PC-3 (cell line): ENCODE data around the gene RIPOR3. TPM values are rescaled to one million over a fixed set of nuclear protein-coding genes. Genes with fewer than 3 reads are reported as not detected.

Experiments
- ATAC-seq: fragments of 200-7000 bp; cut with Tn5 transposase; 2 replicates; pipeline ENCODE4 v1.9.1; 2020; ENCODE audit warnings: mild to moderate bottlenecking, moderate library complexity
- BruUV-seq: library from RNA; stranded (reverse); fragments of 400-500 nt; replicated peaks from 2 replicates; lab custom pipeline; 2021; lab: Mats Ljungman, UMichigan
- CTCF ChIA-PET: fragments of 300-600 bp; sonication (Branson Sonifier 250); formaldehyde crosslinking; loops from one replicate; lab custom pipeline; 2022; ENCODE audit warnings: antibody characterized with exemption; lab: Charles Lee
- POLR2A ChIA-PET: fragments of 300-600 bp; sonication (Branson Sonifier 250); formaldehyde crosslinking; loops from one replicate; lab custom pipeline; 2022; ENCODE audit warnings: antibody characterized with exemption; ENCODE audit not compliant: unreplicated experiment; lab: Charles Lee
- DNase-seq: peaks from one replicate; pipeline ENCODE4 v3.0.0-alpha.2; 2015
- H2AFZ ChIP-seq: fragments of 300-600 bp; sonication (generic); 2 replicates; pipeline ENCODE4 v1.6.0; 2016; ENCODE audit warnings: antibody characterized with exemption, low read length
- H3F3A ChIP-seq: fragments of 300-600 bp; sonication (generic); one replicate; pipeline ENCODE4 v1.6.0; 2017; ENCODE audit warnings: antibody characterized with exemption, low read length, control low read depth, mild to moderate bottlenecking; ENCODE audit not compliant: unreplicated experiment
- H3K27ac ChIP-seq: fragments of 300-600 bp; sonication (generic); 2 replicates; pipeline ENCODE4 v1.5.1; 2016; ENCODE audit warnings: mild to moderate bottlenecking, low read length
- H3K27me3 ChIP-seq: fragments of 300-600 bp; sonication (generic); 2 replicates; pipeline ENCODE4 v1.6.1; 2016; ENCODE audit warnings: low read length, mixed read lengths
- H3K36me3 ChIP-seq: fragments of 300-600 bp; sonication (generic); 2 replicates; pipeline ENCODE4 v1.6.1; 2016; ENCODE audit warnings: low read depth, mixed run types, low read length, mixed read lengths
- H3K4me1 ChIP-seq: fragments of 300-600 bp; sonication (generic); 2 replicates; pipeline ENCODE4 v1.5.1; 2016; ENCODE audit warnings: low read length; ENCODE audit not compliant: insufficient read depth
- H3K4me2 ChIP-seq: fragments of 300-600 bp; sonication (generic); 2 replicates; pipeline ENCODE4 v1.6.0; 2016; ENCODE audit warnings: low read length
- H3K4me3 ChIP-seq: fragments of 300-600 bp; sonication (generic); 2 replicates; pipeline ENCODE4 v1.5.1; 2016; ENCODE audit warnings: mild to moderate bottlenecking, low read length, mixed read lengths
- H3K79me2 ChIP-seq: fragments of 300-600 bp; sonication (generic); 2 replicates; pipeline ENCODE4 v1.6.1; 2017; ENCODE audit warnings: low read length, mixed read lengths
- H3K9ac ChIP-seq: fragments of 300-600 bp; sonication (generic); 2 replicates; pipeline ENCODE4 v1.6.0; 2016; ENCODE audit warnings: mild to moderate bottlenecking, low read length
- H3K9me2 ChIP-seq: fragments of 300-600 bp; sonication (generic); replicated peaks from 2 replicates; pipeline ENCODE4 v1.6.1; 2016; ENCODE audit warnings: mixed run types, low read length, mixed read lengths
- H3K9me3 ChIP-seq: fragments of 300-600 bp; sonication (generic); 2 replicates; pipeline ENCODE4 v1.6.1; 2016; ENCODE audit warnings: low read length, mixed read lengths
- H4K20me1 ChIP-seq: fragments of 300-600 bp; sonication (generic); 2 replicates; pipeline ENCODE4 v1.6.1; 2016; ENCODE audit warnings: low read length, mixed read lengths
- EZH2 ChIP-seq: fragments of 300-600 bp; sonication (generic); IDR thresholded peaks from one replicate; pipeline ENCODE4 v1.6.1; 2017; ENCODE audit warnings: antibody characterized with exemption, mild to moderate bottlenecking, low read length; ENCODE audit not compliant: unreplicated experiment
- EZH2phosphoT487 ChIP-seq: fragments of 300-600 bp; sonication (generic); IDR thresholded peaks from 2 replicates; pipeline ENCODE4 v1.6.1; 2018; ENCODE audit warnings: mild to moderate bottlenecking, antibody characterized with exemption, low read length, borderline replicate concordance
- intact Hi-C: fragments of 100-400 bp; cut with micrococcal nuclease; formaldehyde crosslinking; loops from 2 replicates; pipeline ENCODE4 v1.9.0; 2023
- total RNA-seq: library from RNA; depleted of rRNA; stranded (reverse); fragments of >200 nt; gene quantifications from 2 replicates; pipeline ENCODE4 v1.2.3, GENCODE V29; 2014
- TF ChIP-seq, protein P1 (sequence below): fragments of 300-600 bp; sonication (generic); conservative IDR thresholded peaks from 2 replicates; pipeline ENCODE4 v1.5.1; 2017; ENCODE audit warnings: antibody characterized with exemption, low read depth, mild to moderate bottlenecking, low read length

Gene RIPOR3
- total RNA-seq, 1 experiment from 2014 or later, result 0.04 TPM

DNA sequence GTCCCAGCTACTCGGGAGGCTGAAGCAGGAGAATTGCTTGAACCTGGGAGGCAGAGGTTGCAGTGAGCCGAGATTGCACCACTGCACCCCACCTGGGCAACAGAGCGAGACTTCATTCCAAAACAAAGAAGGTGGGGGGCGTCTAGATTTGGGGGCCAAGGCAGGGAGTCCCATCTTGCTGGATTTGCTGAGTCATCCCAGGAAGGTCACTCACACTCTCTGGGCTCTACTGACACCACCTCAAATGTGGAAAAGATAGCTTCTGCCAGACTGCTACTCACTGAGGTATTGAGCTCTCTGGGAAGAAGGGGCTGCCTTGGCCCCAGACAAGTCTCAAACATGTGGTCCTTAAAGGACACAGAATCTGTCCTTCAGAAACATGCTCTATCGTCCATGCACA is 74.3 kb downstream of the RIPOR3 start:
- H3K9ac ChIP-seq, result no peak overlapping the region
- no peaks in the 10 kb centered on the region for H3K9me2 ChIP-seq
- CTCF ChIA-PET, result no interaction called here
- no peaks in the 10 kb centered on the region for H3F3A ChIP-seq
- BruUV-seq, result no TSS peak
- intact Hi-C loops, result no loop called here
- H3K4me2 ChIP-seq, result no peak overlapping the region
- H3K27ac ChIP-seq, result no peak overlapping the region
- no peak for ATAC-seq
- H3K4me1 ChIP-seq, result no peaks in the 10 kb centered on the region
- H3K4me3 ChIP-seq, result no peak overlapping the region
- no peaks in the 10 kb centered on the region for H3K36me3 ChIP-seq
- DNase-seq, result no peak
- TF ChIP-seq, protein P1, sequence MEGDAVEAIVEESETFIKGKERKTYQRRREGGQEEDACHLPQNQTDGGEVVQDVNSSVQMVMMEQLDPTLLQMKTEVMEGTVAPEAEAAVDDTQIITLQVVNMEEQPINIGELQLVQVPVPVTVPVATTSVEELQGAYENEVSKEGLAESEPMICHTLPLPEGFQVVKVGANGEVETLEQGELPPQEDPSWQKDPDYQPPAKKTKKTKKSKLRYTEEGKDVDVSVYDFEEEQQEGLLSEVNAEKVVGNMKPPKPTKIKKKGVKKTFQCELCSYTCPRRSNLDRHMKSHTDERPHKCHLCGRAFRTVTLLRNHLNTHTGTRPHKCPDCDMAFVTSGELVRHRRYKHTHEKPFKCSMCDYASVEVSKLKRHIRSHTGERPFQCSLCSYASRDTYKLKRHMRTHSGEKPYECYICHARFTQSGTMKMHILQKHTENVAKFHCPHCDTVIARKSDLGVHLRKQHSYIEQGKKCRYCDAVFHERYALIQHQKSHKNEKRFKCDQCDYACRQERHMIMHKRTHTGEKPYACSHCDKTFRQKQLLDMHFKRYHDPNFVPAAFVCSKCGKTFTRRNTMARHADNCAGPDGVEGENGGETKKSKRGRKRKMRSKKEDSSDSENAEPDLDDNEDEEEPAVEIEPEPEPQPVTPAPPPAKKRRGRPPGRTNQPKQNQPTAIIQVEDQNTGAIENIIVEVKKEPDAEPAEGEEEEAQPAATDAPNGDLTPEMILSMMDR, result no peak
- TF ChIP-seq EZH2, result no peak
- no peak for TF ChIP-seq EZH2phosphoT487
- no peaks in the 10 kb centered on the region for H3K79me2 ChIP-seq
- H3K9me3 ChIP-seq, result no peaks in the 10 kb centered on the region
- H3K27me3 ChIP-seq, result no peaks in the 10 kb centered on the region
- H2AFZ ChIP-seq, result no peak overlapping the region
- no peaks in the 10 kb centered on the region for H4K20me1 ChIP-seq
- POLR2A ChIA-PET, result no interaction called here

DNA sequence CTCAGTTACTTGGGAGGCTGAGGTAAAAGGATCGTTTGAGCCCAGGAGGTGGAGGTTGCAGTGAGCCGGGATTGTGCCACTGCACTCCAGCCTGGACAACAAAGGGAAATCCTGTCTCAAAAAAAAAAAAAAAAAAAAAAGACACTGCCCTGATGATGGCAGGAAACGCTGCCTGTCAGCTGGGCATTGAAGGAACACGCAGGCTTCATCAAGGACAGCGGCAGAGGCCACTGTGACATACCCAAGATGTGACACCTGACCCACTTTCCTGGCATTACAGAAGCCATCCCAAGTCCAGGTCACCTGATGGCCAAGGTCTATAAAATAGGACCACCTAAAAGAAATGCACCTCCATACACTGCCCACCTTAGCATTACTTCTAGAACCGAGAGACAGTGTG is 75.9 kb downstream of the RIPOR3 start:
- ChIA-PET POLR2A (no interaction called here), CTCF (no interaction called here)
- DNase-seq (no peak), ATAC-seq (no peak)
- Histone ChIP-seq H4K20me1 (no peaks in the 10 kb centered on the region), H3F3A (no peaks in the 10 kb centered on the region), H3K4me1 (no peaks in the 10 kb centered on the region), H2AFZ (no peak overlapping the region), H3K4me2 (no peak overlapping the region), H3K9me3 (no peaks in the 10 kb centered on the region), H3K36me3 (no peaks in the 10 kb centered on the region), H3K9me2 (no peaks in the 10 kb centered on the region), H3K27me3 (no peaks in the 10 kb centered on the region), H3K27ac (no peak overlapping the region), H3K4me3 (no peak overlapping the region), H3K9ac (no peak overlapping the region), H3K79me2 (no peaks in the 10 kb centered on the region)
- intact Hi-C loops, result no loop called here
- BruUV-seq, result no TSS peak
- TF ChIP-seq EZH2 (no peak), EZH2phosphoT487 (no peak)
- TF ChIP-seq, protein P1, result no peak

DNA sequence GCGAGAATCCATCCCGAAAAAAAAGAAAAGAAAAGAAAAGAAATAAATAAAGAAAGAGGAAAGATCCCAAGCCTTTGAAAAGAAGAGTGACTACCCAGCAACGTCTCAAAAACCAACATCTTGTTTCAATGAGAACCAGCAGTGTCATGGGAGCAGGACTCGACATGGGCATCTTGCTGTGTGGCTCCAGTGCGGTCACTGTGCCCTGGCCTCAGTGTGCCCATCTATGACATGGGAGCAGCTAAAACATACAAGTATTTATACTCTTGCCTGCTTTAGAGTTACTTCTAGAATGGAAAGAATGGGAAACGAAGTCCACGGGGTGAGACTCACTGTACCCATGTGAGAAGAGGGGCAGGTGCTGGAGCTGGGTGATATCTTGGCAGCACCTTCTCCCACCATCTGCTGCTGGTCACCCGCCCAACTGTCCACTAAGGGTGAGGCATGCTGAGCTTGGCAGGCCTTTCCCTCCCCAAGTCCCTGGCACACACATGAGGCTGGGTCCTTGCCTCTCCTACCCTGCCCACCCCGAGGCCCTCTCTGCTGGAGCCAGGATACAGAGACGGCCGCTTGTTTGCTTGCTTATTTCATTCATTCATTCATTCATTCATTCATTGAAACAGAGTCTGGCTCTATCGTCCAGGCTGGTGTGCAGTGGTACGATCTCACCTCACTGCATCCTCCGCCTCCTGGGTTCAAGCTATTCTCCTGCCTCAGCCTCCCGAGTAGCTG is 77.7 kb downstream of the RIPOR3 start:
- ChIA-PET POLR2A (no interaction called here), CTCF (no interaction called here)
- ATAC-seq, result no peak
- H3K4me1 ChIP-seq, result no peaks in the 10 kb centered on the region
- H3K9ac ChIP-seq, result no peak overlapping the region
- H3K27ac ChIP-seq, result no peak overlapping the region
- no peaks in the 10 kb centered on the region for H3K79me2 ChIP-seq
- no TSS peak for BruUV-seq
- H3K4me3 ChIP-seq, result no peak overlapping the region
- no peaks in the 10 kb centered on the region for H4K20me1 ChIP-seq
- no peak for DNase-seq
- H3K27me3 ChIP-seq, result no peaks in the 10 kb centered on the region
- H3K9me2 ChIP-seq, result no peaks in the 10 kb centered on the region
- no peak overlapping the region for H3K4me2 ChIP-seq
- TF ChIP-seq EZH2 (no peak), EZH2phosphoT487 (no peak)
- TF ChIP-seq, protein P1, result no peak
- intact Hi-C loops, result no loop called here
- H3K9me3 ChIP-seq, result no peaks in the 10 kb centered on the region
- H3F3A ChIP-seq, result no peaks in the 10 kb centered on the region
- H3K36me3 ChIP-seq, result no peaks in the 10 kb centered on the region
- no peak overlapping the region for H2AFZ ChIP-seq
